Duodenal mucosa (tissue), 2 donors: Measurements from ENCODE around the gene ARFGEF2.
"Not testable (repeated sequence)": the region's sequence is repeated elsewhere in the genome, so short reads cannot be mapped to it uniquely, and the experiment has no call there.

Experiments used
- H3K27ac ChIP-seq: one replicate; pipeline ENCODE4 v1.7.0; 2013; ENCODE audit warnings: low read depth, low read length
- H3K27me3 ChIP-seq, 2 donors: one replicate each; pipeline ENCODE4 v1.7.0; 2013; ENCODE audit warnings: low read length in 2 of 2, control low read depth in 1 of 2; ENCODE audit not compliant: insufficient read depth in 2 of 2, control insufficient read depth in 1 of 2
- H3K36me3 ChIP-seq, 2 donors: one replicate each; pipeline ENCODE4 v1.7.0; 2013; ENCODE audit warnings: low read length in 2 of 2, control low read depth in 1 of 2; ENCODE audit not compliant: insufficient read depth in 2 of 2, control insufficient read depth in 1 of 2
- H3K4me1 ChIP-seq, 2 donors: one replicate each; pipeline ENCODE4 v1.7.0; 2013; ENCODE audit warnings: low read length in 2 of 2, control low read depth in 1 of 2; ENCODE audit not compliant: insufficient read depth in 2 of 2, control insufficient read depth in 1 of 2
- H3K4me3 ChIP-seq, 2 donors: one replicate each; pipeline ENCODE4 v1.7.0; 2013; ENCODE audit warnings: low read length in 2 of 2, low read depth in 1 of 2
- H3K9ac ChIP-seq, 2 donors: one replicate each; pipeline ENCODE4 v1.7.0; 2013; ENCODE audit warnings: low read length in 2 of 2, low read depth in 1 of 2
- H3K9me3 ChIP-seq, 2 donors: one replicate each; pipeline ENCODE4 v1.7.0; 2013; ENCODE audit warnings: low read length in 2 of 2, control low read depth in 1 of 2; ENCODE audit not compliant: control insufficient read depth in 1 of 2

ARFGEF2 gene

GRCh38 chr20:49052334-49052733, 130.8 kb downstream of the ARFGEF2 start:
- Histone ChIP-seq H3K27me3 (no peaks in the 10 kb centered on the region), H3K27ac (no peak overlapping the region), H3K4me3 (no peak overlapping the region), H3K9ac (no peak overlapping the region), H3K4me1 (peaks cover 11 to 15% of the 10 kb centered on the region in 2 donors), H3K9me3 (no peaks in the 10 kb centered on the region), H3K36me3 (no peaks in the 10 kb centered on the region)

- peaks cover 5 to 15% of the 10 kb centered on the region in 2 donors for H3K4me1 ChIP-seq
- no peak overlapping the region for H3K27ac ChIP-seq
- H3K9ac ChIP-seq, result no peak overlapping the region
- H3K36me3 ChIP-seq, result peaks cover 0 to 3% of the 10 kb centered on the region in 2 donors
- H3K4me3 ChIP-seq, result no peak overlapping the region
- no peaks in the 10 kb centered on the region for H3K9me3 ChIP-seq
- H3K27me3 ChIP-seq, result no peaks in the 10 kb centered on the region
Observed at GRCh38 chr20:49054056-49054643, 132.6 kb downstream of the ARFGEF2 start.

GRCh38 chr20:49063279-49063678, 141.8 kb downstream of the ARFGEF2 start:
- Histone ChIP-seq H3K27me3 (no peaks in the 10 kb centered on the region), H3K4me1 (no peaks in the 10 kb centered on the region), H3K9ac (no peak overlapping the region), H3K27ac (no peak overlapping the region), H3K4me3 (no peak overlapping the region), H3K9me3 (no peaks in the 10 kb centered on the region), H3K36me3 (peaks cover 14 to 57% of the 10 kb centered on the region in 2 donors)

- Histone ChIP-seq H3K9me3 (no peaks in the 10 kb centered on the region), H3K4me3 (no peak overlapping the region), H3K9ac (no peak overlapping the region), H3K27ac (no peak overlapping the region), H3K36me3 (peaks cover 32 to 75% of the 10 kb centered on the region in 2 donors), H3K4me1 (no peaks in the 10 kb centered on the region), H3K27me3 (no peaks in the 10 kb centered on the region)
Observed at GRCh38 chr20:49074521-49074920, 153.0 kb downstream of the ARFGEF2 start.

GRCh38 chr20:49078310-49078709, 156.8 kb downstream of the ARFGEF2 start:
- H3K4me1 ChIP-seq, result no peaks in the 10 kb centered on the region
- no peak overlapping the region for H3K27ac ChIP-seq
- H3K36me3 ChIP-seq, result peaks cover 26 to 75% of the 10 kb centered on the region in 2 donors
- no peak overlapping the region for H3K9ac ChIP-seq
- no peaks in the 10 kb centered on the region for H3K27me3 ChIP-seq
- no peak overlapping the region for H3K4me3 ChIP-seq
- H3K9me3 ChIP-seq, result no peaks in the 10 kb centered on the region

- not testable (repeated sequence) for H3K9ac ChIP-seq, H3K27me3 ChIP-seq, H3K27ac ChIP-seq, H3K4me3 ChIP-seq, H3K4me1 ChIP-seq, H3K9me3 ChIP-seq
- H3K36me3 ChIP-seq, result peaks cover 27 to 71% of the 10 kb centered on the region in 2 donors
Observed at GRCh38 chr20:49082295-49082694, 160.8 kb downstream of the ARFGEF2 start.
